GM18520 (cell line): Measurements from ENCODE around the gene ZNF778.

Experiments used
- ATAC-seq: cut with Tn5 transposase; IDR thresholded peaks from one replicate; pipeline ENCODE4 v1.9.1; 2021; ENCODE audit not compliant: unreplicated experiment

ZNF778 gene

GRCh38 chr16:89273741-89274472 lies 56.4 kb downstream of the ZNF778 start:
- ATAC-seq: no peak

GRCh38 chr16:89274561-89275283 lies 57.2 kb downstream of the ZNF778 start:
- no peak for ATAC-seq

- no peak for ATAC-seq
These were observed 57.7 kb downstream of the ZNF778 start for GRCh38 chr16:89275284-89275584.

- no peak for ATAC-seq
These were observed 58.6 kb downstream of the ZNF778 start for GRCh38 chr16:89275837-89276720.

- ATAC-seq: no peak
These were observed 59.5 kb downstream of the ZNF778 start for GRCh38 chr16:89277049-89277448.

- no peak for ATAC-seq
These were observed 60.3 kb downstream of the ZNF778 start for GRCh38 chr16:89277641-89278341.

GRCh38 chr16:89278441-89279240 lies 61.1 kb downstream of the ZNF778 start:
- ATAC-seq: no peak

- ATAC-seq: no peak
These were observed 62.4 kb downstream of the ZNF778 start for GRCh38 chr16:89279666-89280481.

GRCh38 chr16:89280546-89281188 lies 63.2 kb downstream of the ZNF778 start:
- no peak for ATAC-seq

GRCh38 chr16:89281189-89281577 lies 63.7 kb downstream of the ZNF778 start:
- ATAC-seq: no peak

- no peak for ATAC-seq
These were observed 64.3 kb downstream of the ZNF778 start for GRCh38 chr16:89281829-89282228.

GRCh38 chr16:89282523-89282922 lies 65.0 kb downstream of the ZNF778 start:
- ATAC-seq: no peak

GRCh38 chr16:89283449-89283848 lies 65.9 kb downstream of the ZNF778 start:
- no peak for ATAC-seq

- ATAC-seq: no peak
These were observed 67.9 kb downstream of the ZNF778 start for GRCh38 chr16:89285381-89285780.

- ATAC-seq: no peak
These were observed 68.6 kb downstream of the ZNF778 start for GRCh38 chr16:89286096-89286495.
